SW 1271 (cell line): Measurements from ENCODE around the gene BPIFA3.
A peak's percentile ranks its signal among the peaks of the same experiment; 100 is the strongest.

Experiments
- DNase-seq, 2 experiments: peaks; one replicate each; lab custom pipeline; 2025; lab: John Stamatoyannopoulos, UW

Gene BPIFA3

GRCh38 chr20:33224399-33224798, 7.2 kb downstream of the BPIFA3 start:
- no peak for DNase-seq

DNA sequence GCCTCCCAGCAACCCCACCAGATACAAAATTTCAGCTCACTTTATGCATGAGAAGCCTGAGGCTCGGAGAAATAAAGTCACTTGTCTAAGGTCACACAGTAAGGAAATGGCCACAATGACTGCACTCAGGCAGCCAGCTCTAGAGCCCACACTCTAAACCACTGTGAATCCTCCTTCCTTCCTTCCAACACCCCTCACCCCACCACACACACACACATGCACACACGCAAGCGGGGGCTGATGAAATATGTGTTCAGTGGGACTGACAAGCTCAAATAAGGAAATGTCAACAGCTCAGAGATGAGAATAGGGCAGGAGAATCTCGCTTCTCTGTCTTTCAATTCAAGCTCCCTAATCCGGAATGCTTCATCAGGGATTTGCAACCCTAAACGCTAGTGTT, 12.7 kb downstream of the BPIFA3 start:
- no peak for DNase-seq

- DNase-seq: no peak
These were observed 14.1 kb downstream of the BPIFA3 start for GRCh38 chr20:33231237-33231636.

GRCh38 chr20:33232486-33233072, 15.4 kb downstream of the BPIFA3 start:
- no peak for DNase-seq

GRCh38 chr20:33233129-33233774, 16.1 kb downstream of the BPIFA3 start:
- DNase-seq: no peak

DNA sequence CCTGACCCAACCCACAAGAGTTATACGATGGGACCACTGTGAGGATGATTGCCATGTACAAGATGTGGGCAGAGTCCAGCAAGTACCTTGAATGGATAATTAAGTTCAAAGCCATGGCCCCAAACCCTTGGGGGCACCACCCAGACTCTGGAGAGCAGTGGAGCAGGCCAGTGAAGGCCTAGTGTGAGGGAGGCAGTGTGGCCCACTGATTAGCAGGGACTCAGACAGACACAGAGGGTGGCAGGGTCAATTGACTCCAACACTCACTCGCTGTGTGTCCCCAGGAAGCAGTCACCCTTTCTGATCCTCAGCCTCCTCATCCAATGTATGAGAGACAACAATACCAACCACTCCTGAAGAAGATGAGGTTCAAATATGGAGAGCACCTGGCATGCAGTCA, 16.9 kb downstream of the BPIFA3 start:
- no peak for DNase-seq

GRCh38 chr20:33235696-33236095, 18.5 kb downstream of the BPIFA3 start, which contains the start of gene BPIFA1:
TSS of gene BPIFA1 (plus strand) at chr20:33235996. CDS start at chr20:33237712, 1,716 bp downstream.
- DNase-seq: no peak

DNA sequence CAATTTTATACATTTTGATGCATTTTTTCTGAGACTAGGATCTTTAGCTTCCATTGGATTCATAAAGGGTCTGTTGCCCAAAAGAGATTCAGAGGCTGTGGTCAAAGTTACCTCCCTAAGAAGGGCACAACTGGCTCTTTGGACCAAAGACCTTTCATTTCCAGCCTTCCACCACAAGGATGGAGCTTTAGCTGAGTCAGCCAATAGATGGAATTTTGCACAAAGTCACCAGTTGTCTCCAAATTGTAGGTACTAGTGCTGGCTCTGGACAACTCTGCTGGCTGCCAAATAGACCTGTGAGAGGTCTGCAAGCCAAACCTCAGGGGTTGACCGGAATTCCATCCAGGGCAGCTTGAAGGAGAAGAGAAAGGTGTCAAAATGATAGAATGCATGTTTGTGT, 19.2 kb downstream of the BPIFA3 start:
- DNase-seq: no peak

DNA sequence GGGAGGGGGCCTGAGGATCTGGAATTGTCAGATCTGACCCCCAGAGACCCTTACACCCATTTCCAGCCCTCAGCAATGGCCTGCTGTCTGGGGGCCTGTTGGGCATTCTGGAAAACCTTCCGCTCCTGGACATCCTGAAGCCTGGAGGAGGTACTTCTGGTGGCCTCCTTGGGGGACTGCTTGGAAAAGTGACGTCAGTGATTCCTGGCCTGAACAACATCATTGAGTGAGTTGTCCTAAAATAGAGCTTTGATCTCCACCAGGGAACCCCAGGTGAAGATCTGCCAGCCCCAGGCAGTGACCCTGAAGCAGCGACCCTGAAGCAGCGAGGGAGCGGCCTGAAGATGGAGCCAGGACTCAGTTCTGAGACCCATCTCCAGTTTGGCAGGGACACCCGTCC, 20.8 kb downstream of the BPIFA3 start:
- DNase-seq: no peak

DNA sequence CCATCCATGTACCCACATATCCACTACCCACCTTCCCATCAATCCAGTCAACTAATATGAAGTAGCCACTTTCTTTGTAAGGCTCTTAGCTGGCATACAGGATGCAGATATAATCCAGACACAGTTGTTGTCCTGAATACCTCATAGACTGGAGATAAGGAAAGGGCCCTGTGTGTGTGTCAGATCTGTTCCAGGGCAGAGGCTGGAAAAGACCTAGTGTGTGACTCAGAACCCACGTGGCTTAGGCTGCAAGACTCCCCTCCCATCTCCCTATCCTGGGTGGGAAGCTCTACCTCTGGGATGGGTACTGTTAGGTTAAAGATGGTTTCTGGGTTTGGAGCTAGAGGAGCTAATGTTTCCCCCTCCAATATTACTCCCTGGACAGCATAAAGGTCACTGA, 22.3 kb downstream of the BPIFA3 start:
- no peak for DNase-seq

DNA sequence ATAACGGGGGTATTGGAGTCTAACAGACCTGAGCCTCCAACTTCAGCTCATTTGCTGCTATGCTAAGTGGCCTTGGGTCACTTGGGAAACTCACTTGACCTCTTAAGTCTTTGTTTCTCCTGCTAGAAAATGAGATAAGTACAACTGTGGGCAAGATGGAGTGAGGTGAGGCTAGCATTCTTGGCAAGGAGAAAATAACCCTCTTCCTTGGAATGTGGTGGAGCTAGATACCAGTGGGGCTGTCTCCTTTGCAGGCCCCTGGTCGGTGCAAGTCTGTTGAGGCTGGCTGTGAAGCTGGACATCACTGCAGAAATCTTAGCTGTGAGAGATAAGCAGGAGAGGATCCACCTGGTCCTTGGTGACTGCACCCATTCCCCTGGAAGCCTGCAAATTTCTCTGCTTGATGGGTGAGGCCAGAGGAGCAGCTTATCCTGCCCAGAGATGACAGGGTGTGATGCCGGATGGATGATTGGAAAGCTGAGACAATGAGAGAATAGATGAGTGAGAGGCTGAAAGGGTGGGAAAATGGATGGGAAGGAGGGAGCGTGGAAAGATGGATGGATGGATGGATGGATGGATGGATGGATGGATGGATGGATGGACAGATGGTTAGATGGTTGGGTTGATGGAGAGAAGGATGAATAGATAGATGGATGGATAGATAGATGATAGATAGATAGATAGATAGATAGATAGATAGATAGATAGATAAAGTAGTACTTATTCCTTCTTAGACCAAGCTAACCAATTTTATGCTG, 23.0 kb downstream of the BPIFA3 start:
- DNase-seq: no peak

- DNase-seq: no peak
These were observed 23.8 kb downstream of the BPIFA3 start for GRCh38 chr20:33240923-33241322.

GRCh38 chr20:33242319-33243100, 25.4 kb downstream of the BPIFA3 start:
- no peak for DNase-seq

- no peak for DNase-seq
These were observed 28.9 kb downstream of the BPIFA3 start for GRCh38 chr20:33246077-33246476.

DNA sequence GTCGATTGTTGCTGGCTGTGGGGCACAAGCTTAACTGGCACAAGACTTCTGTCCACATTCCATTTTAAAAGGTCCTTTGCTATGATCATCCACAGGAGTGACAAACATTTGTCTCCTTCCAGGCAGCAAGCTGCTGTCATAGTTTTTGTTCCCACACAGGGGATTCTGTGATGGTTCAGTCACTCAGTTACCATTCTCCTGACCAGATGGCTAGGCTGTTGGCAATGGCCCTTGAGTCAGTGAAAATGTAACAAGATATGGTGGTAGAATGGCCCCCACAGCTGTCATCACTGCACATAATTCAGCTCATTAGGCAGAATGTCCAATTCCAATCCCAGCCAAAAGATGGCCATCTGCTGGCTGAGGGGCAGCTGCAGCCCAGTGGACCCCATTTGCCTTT, 32.3 kb downstream of the BPIFA3 start:
- no peak for DNase-seq

DNA sequence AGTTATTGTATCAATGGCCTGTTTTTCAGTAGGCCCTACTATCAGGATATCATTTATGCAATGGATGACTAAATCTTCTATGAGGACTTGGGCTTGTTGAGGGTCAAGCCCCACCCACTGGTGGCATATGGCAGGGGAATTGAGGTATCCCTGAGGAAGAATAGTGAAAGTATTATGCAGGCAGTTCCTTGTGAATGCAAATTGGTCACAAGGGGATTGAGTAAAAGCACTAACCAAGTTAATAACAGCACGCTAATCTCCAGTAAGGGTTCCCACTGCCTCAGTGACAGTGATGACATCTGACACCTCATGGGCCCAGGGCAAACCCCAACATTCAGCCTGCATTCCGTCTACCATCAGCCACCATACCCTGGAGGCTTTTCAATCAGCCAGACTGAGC, 33.5 kb downstream of the BPIFA3 start:
- DNase-seq: no peak

DNA sequence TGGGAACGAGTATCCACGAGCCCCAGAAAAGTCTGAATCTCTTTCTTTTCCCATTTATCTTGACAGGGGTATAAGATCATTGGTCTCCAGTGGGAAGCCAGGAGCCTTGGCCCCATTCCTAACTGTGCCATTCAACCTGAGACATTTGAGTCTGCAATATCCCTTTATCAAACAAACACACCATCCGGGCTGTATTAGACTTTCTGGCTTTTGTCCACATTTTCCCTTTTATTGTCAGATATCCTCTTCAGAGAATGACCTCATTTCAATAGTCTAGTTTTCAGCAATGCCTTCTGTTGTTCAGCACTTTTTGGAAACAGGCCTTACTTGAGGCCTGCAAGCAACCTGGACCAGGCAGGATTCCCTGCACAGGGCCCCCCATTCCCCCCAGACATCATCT, 34.3 kb downstream of the BPIFA3 start:
- DNase-seq: no peak

- no peak for DNase-seq
These were observed 35.3 kb downstream of the BPIFA3 start for GRCh38 chr20:33252460-33252859.

DNA sequence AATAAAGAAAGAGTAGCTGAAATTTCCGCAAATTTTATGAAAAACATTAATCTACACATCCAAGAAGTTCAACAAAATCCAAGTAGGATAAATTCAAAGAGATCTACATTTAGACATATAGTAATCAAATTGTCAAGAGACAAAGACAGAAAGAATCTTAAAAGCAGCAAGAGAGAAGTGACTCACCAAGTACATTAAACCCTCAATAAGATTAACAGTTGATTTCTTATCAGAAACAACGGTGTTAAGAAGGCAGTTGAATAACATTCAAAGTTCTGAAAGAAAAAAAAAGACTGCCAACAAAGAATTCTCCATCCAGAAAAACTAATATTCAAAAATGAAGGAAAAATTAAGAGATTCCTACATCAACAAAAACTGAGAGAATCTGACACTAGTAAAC, 37.9 kb downstream of the BPIFA3 start:
- no peak for DNase-seq

GRCh38 chr20:33257237-33257636, 40.1 kb downstream of the BPIFA3 start:
- no peak for DNase-seq

DNA sequence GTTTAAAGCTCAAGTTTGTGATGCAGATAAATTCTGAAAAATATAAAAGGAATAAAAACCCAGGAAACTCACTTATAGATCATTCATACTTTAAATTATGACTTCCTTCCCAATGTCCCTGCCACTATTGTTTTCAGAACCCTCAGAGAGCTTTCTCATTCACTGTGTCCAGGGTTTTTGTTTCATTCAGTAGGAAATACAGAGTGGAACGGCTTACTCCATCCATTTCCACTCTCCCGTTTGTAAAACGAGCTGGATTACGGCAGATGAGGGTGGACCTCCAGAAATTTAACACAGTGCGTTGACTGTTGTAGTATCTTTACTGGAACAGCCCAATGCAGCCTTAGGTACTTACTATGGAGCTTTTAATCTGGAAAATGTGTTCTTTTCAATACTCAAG, 42.2 kb downstream of the BPIFA3 start:
- DNase-seq: no peak

DNA sequence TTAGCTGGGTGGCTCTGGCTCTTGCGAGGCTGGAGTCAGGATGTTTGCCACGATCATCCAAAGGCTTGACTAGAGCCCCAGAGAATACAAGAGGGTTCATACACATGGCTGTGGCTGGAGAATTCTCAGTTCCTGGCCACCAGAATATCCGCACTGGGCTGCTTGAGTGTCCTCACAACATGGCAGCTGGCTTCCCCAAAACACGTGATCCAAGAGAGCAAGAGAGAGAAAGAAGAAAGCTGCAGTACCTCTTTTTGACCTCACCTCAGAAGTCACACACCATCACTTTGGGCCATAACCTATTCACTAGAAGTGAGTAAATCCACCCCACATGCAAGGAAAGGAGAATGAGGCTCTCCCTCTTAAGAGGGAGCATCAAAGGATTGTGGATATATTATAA, 44.3 kb downstream of the BPIFA3 start:
- no peak for DNase-seq

- peak; percentile 79 to 84 for DNase-seq
These were observed 45.5 kb downstream of the BPIFA3 start for GRCh38 chr20:33262658-33263065.
